Measurements from ENCODE around the gene SMIM24.

SMIM24 gene

DNA sequence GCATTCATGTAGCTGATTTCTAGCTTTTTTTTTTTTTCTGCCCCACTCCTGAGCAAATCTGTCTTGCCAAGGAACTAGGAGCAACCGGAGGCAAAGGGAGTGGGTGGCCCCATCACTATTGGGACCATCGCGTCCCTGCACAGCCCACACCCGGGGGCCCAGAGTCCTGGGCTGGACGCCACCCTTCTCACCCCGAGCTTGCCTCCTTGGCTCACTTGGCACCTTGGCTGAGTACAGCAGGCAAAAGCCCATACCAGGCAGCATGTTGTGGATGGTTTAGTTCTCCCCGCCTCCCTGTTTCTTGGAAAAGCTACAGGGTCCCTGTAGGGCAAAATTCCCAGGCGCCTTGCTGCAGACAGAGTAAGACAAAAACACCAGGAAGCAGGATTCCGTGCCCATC lies 13.7 kb downstream of the SMIM24 start:
- no peak overlapping the region for H2AFZ ChIP-seq (ENCODE audit: insufficient read depth, low read length, poor library complexity)
- H4K91ac ChIP-seq (ENCODE audit: low read depth, low read length) = no peak overlapping the region
- peaks cover 28% of the 10 kb centered on the region for H3K27me3 ChIP-seq (ENCODE audit: insufficient read depth, low read length)
- H3K4me2 ChIP-seq (ENCODE audit: low read length) = no peak overlapping the region
- H2BK120ac ChIP-seq (ENCODE audit: insufficient read depth, low read length, poor library complexity) = no peak overlapping the region
- H2BK12ac ChIP-seq (ENCODE audit: low read length) = no peak overlapping the region
- no peak overlapping the region for H3K23ac ChIP-seq (ENCODE audit: low read length)
- H4K12ac ChIP-seq (ENCODE audit: low read depth, low read length) = no peak overlapping the region
- no peak overlapping the region for H3K4ac ChIP-seq (ENCODE audit: low read depth, low read length)
- no peak for DNase-seq
- no peak overlapping the region for H3K4me3 ChIP-seq (ENCODE audit: low read depth, low read length)
- H3K79me2 ChIP-seq (ENCODE audit: control insufficient read depth, insufficient read depth, low read length, poor library complexity) = no peaks in the 10 kb centered on the region
- H3K27ac ChIP-seq (ENCODE audit: low read depth, low read length) = no peak overlapping the region
- no peak overlapping the region for H3K9ac ChIP-seq (ENCODE audit: low read length)
- H4K8ac ChIP-seq (ENCODE audit: low read depth, low read length) = no peak overlapping the region
- no peak overlapping the region for H3K14ac ChIP-seq (ENCODE audit: low read length)
- no peak overlapping the region for H2BK5ac ChIP-seq (ENCODE audit: low read depth, low read length, poor library complexity)
- H3K4me1 ChIP-seq (ENCODE audit: control insufficient read depth in 1 of 2, insufficient read depth in 2 of 2, low read length in 2 of 2) = no peaks in the 10 kb centered on the region
- no peaks in the 10 kb centered on the region for H3K79me1 ChIP-seq (ENCODE audit: low read length)
- no peak overlapping the region for H2AK5ac ChIP-seq (ENCODE audit: low read length)
- H3K18ac ChIP-seq (ENCODE audit: low read length) = no peak overlapping the region
- peaks cover 9% of the 10 kb centered on the region for H3K9me3 ChIP-seq (ENCODE audit: insufficient read depth, low read depth, low read length)
- no CpG with 5 or more reads among the region's 9 CpGs for WGBS (ENCODE audit: extremely low coverage, insufficient coverage, insufficient read length)
- no peaks in the 10 kb centered on the region for H3K36me3 ChIP-seq (ENCODE audit: control insufficient read depth in 1 of 2, insufficient read depth in 2 of 2, low read length in 2 of 2)

DNA sequence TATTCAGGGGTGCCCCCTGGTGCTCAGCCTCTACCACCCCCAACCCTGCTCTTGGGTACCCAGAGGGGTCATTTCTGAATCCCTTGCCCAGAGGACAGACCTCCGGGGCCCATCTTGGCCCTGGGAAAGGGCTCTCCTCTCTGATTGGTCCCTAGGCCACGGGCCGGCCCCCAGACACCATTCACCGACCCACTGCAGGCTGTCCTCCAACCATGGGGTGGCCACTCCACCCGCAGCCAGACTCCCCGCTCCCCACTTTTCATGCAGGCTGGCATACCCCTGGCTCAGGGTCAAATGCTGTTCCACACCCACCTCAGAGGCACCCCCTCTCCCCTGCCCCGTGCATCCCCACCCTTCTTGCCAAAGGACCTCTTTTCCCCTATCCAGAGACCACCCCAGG lies 14.8 kb downstream of the SMIM24 start:
- H3K36me3 ChIP-seq (ENCODE audit: control insufficient read depth in 1 of 2, insufficient read depth in 2 of 2, low read length in 2 of 2) = no peaks in the 10 kb centered on the region
- H2BK5ac ChIP-seq (ENCODE audit: low read depth, low read length, poor library complexity) = no peak overlapping the region
- H4K12ac ChIP-seq (ENCODE audit: low read depth, low read length) = no peak overlapping the region
- peaks cover 28% of the 10 kb centered on the region for H3K27me3 ChIP-seq (ENCODE audit: insufficient read depth, low read length)
- no peak overlapping the region for H4K91ac ChIP-seq (ENCODE audit: low read depth, low read length)
- H3K79me1 ChIP-seq (ENCODE audit: low read length) = no peaks in the 10 kb centered on the region
- H3K23ac ChIP-seq (ENCODE audit: low read length) = no peak overlapping the region
- no peaks in the 10 kb centered on the region for H3K79me2 ChIP-seq (ENCODE audit: control insufficient read depth, insufficient read depth, low read length, poor library complexity)
- no CpG with 5 or more reads among the region's 7 CpGs for WGBS (ENCODE audit: extremely low coverage, insufficient coverage, insufficient read length)
- H2AK5ac ChIP-seq (ENCODE audit: low read length) = no peak overlapping the region
- DNase-seq = no peak
- H3K4me3 ChIP-seq (ENCODE audit: low read depth, low read length) = no peak overlapping the region
- H3K9me3 ChIP-seq (ENCODE audit: insufficient read depth, low read depth, low read length) = peaks cover 9% of the 10 kb centered on the region
- H2BK12ac ChIP-seq (ENCODE audit: low read length) = no peak overlapping the region
- no peak overlapping the region for H3K4me2 ChIP-seq (ENCODE audit: low read length)
- no peaks in the 10 kb centered on the region for H3K4me1 ChIP-seq (ENCODE audit: control insufficient read depth in 1 of 2, insufficient read depth in 2 of 2, low read length in 2 of 2)
- no peak overlapping the region for H3K4ac ChIP-seq (ENCODE audit: low read depth, low read length)
- no peak overlapping the region for H3K18ac ChIP-seq (ENCODE audit: low read length)
- no peak overlapping the region for H3K9ac ChIP-seq (ENCODE audit: low read length)
- H3K14ac ChIP-seq (ENCODE audit: low read length) = no peak overlapping the region
- no peak overlapping the region for H4K8ac ChIP-seq (ENCODE audit: low read depth, low read length)
- H2AFZ ChIP-seq (ENCODE audit: insufficient read depth, low read length, poor library complexity) = no peak overlapping the region
- H3K27ac ChIP-seq (ENCODE audit: low read depth, low read length) = no peak overlapping the region
- H2BK120ac ChIP-seq (ENCODE audit: insufficient read depth, low read length, poor library complexity) = no peak overlapping the region

DNA sequence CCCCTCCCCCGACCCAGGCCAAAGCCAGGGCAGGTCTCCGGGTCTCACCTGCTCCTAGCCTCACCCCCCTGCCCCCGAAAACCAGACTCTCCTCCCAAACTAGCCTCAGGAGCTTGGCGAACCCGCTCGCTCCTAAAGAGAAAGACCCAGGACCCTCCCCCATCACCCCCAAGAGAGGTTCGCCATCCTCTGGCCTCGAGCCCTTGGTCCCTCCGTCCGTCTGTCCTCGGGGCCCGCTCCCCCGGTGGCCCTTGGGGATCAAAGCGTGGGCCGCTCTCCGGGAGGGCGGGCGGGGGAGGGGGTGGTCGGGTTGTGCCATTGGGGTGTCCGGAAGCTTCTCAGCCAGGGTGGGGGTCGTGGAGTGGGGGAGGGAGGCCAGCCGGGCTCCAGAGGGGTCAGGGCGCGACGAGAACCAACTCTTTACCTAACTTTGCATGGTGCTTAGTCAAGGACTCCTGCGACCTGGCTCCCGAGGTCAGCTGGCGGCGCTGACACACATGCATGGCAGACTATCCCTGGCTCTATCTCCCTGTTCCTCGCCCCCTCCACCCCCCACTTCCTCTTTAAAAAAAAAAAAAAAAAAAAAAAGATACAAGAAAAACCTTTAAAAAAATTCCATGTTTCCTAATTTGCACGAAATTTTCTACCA lies 15.6 kb downstream of the SMIM24 start:
- no peak overlapping the region for H4K91ac ChIP-seq (ENCODE audit: low read depth, low read length)
- H4K12ac ChIP-seq (ENCODE audit: low read depth, low read length) = no peak overlapping the region
- H3K4me2 ChIP-seq (ENCODE audit: low read length) = no peak overlapping the region
- H3K36me3 ChIP-seq (ENCODE audit: control insufficient read depth in 1 of 2, insufficient read depth in 2 of 2, low read length in 2 of 2) = no peaks in the 10 kb centered on the region
- peaks cover 32% of the 10 kb centered on the region for H3K27me3 ChIP-seq (ENCODE audit: insufficient read depth, low read length)
- H3K4ac ChIP-seq (ENCODE audit: low read depth, low read length) = no peak overlapping the region
- H4K8ac ChIP-seq (ENCODE audit: low read depth, low read length) = no peak overlapping the region
- H3K4me3 ChIP-seq (ENCODE audit: low read depth, low read length) = no peak overlapping the region
- H2AK5ac ChIP-seq (ENCODE audit: low read length) = no peak overlapping the region
- H3K18ac ChIP-seq (ENCODE audit: low read length) = no peak overlapping the region
- H3K9ac ChIP-seq (ENCODE audit: low read length) = no peak overlapping the region
- no CpG with 5 or more reads among the region's 31 CpGs for WGBS (ENCODE audit: extremely low coverage, insufficient coverage, insufficient read length)
- no peak overlapping the region for H3K23ac ChIP-seq (ENCODE audit: low read length)
- H3K14ac ChIP-seq (ENCODE audit: low read length) = no peak overlapping the region
- H2AFZ ChIP-seq (ENCODE audit: insufficient read depth, low read length, poor library complexity) = no peak overlapping the region
- peaks cover 9% of the 10 kb centered on the region for H3K9me3 ChIP-seq (ENCODE audit: insufficient read depth, low read depth, low read length)
- H2BK120ac ChIP-seq (ENCODE audit: insufficient read depth, low read length, poor library complexity) = no peak overlapping the region
- no peaks in the 10 kb centered on the region for H3K79me2 ChIP-seq (ENCODE audit: control insufficient read depth, insufficient read depth, low read length, poor library complexity)
- no peak overlapping the region for H2BK5ac ChIP-seq (ENCODE audit: low read depth, low read length, poor library complexity)
- no peak overlapping the region for H3K27ac ChIP-seq (ENCODE audit: low read depth, low read length)
- H3K79me1 ChIP-seq (ENCODE audit: low read length) = no peaks in the 10 kb centered on the region
- no peak for DNase-seq
- H3K4me1 ChIP-seq (ENCODE audit: control insufficient read depth in 1 of 2, insufficient read depth in 2 of 2, low read length in 2 of 2) = no peaks in the 10 kb centered on the region
- H2BK12ac ChIP-seq (ENCODE audit: low read length) = no peak overlapping the region

DNA sequence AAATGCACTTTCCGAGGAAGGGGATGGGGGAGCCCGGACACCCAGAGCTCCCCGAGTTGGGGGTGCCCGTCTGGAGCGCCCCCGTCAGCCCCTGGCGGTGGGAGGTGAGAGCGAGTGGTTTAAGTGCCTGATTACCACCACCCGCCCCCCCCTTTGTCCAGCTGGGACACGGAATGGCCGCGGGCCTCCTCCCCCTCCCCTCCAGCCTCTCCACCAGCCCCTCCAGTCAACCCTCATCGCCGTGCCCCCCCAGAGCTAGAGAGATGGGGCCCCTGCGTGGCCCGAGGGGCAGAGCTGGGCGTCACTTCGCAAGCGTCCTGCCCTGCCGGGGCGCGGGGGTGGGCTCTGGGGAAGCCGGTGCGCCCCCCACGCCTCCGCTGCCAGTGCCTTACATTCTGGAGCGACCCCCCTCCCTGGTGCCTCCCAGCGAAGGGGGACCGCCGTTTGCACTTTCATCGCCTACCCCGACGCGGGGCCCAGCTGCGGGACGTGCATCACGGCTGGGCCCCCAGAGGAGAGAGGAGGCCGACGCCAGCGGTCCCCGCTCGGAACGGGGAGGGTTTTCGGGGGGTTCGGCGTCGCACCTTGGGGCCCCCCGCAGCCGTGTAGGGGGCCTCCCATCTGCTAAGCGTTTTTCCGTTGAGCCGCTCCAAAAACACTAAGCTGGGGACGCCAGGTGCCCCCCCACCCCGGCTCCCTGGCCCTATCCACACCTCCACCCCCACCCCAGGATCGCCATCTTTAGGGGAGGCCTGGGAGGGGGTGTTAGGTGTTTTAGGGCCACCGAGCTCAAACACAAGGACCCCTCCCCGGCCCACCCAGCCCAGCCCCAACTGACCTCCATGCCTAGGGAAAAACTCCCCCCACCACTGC lies 16.4 kb downstream of the SMIM24 start:
- no peak overlapping the region for H3K9ac ChIP-seq (ENCODE audit: low read length)
- H3K4me2 ChIP-seq (ENCODE audit: low read length) = no peak overlapping the region
- no peak overlapping the region for H2BK12ac ChIP-seq (ENCODE audit: low read length)
- no peak overlapping the region for H3K23ac ChIP-seq (ENCODE audit: low read length)
- peaks cover 9% of the 10 kb centered on the region for H3K9me3 ChIP-seq (ENCODE audit: insufficient read depth, low read depth, low read length)
- H3K36me3 ChIP-seq (ENCODE audit: control insufficient read depth in 1 of 2, insufficient read depth in 2 of 2, low read length in 2 of 2) = no peaks in the 10 kb centered on the region
- peaks cover 32% of the 10 kb centered on the region for H3K27me3 ChIP-seq (ENCODE audit: insufficient read depth, low read length)
- H4K91ac ChIP-seq (ENCODE audit: low read depth, low read length) = no peak overlapping the region
- H3K4me1 ChIP-seq (ENCODE audit: control insufficient read depth in 1 of 2, insufficient read depth in 2 of 2, low read length in 2 of 2) = peaks cover 0 to 2% of the 10 kb centered on the region in 2 experiments
- no peak overlapping the region for H3K4me3 ChIP-seq (ENCODE audit: low read depth, low read length)
- no peak overlapping the region for H3K4ac ChIP-seq (ENCODE audit: low read depth, low read length)
- no peaks in the 10 kb centered on the region for H3K79me1 ChIP-seq (ENCODE audit: low read length)
- H3K18ac ChIP-seq (ENCODE audit: low read length) = no peak overlapping the region
- no peak overlapping the region for H4K12ac ChIP-seq (ENCODE audit: low read depth, low read length)
- no peak overlapping the region for H2BK120ac ChIP-seq (ENCODE audit: insufficient read depth, low read length, poor library complexity)
- H2AK5ac ChIP-seq (ENCODE audit: low read length) = no peak overlapping the region
- no peak overlapping the region for H2BK5ac ChIP-seq (ENCODE audit: low read depth, low read length, poor library complexity)
- no CpG with 5 or more reads among the region's 57 CpGs for whole genome bisulfite sequencing (ENCODE audit: extremely low coverage, insufficient coverage, insufficient read length)
- H3K14ac ChIP-seq (ENCODE audit: low read length) = no peak overlapping the region
- DNase-seq = no peak
- no peaks in the 10 kb centered on the region for H3K79me2 ChIP-seq (ENCODE audit: control insufficient read depth, insufficient read depth, low read length, poor library complexity)
- no peak overlapping the region for H4K8ac ChIP-seq (ENCODE audit: low read depth, low read length)
- H2AFZ ChIP-seq (ENCODE audit: insufficient read depth, low read length, poor library complexity) = no peak overlapping the region
- no peak overlapping the region for H3K27ac ChIP-seq (ENCODE audit: low read depth, low read length)
